DMS79 treated with DMSO at 0.1 percent for 48 hours (cell line): ENCODE data around the gene SLPI.

ENCODE experiments used
- DNase-seq: peaks from one replicate; lab custom pipeline; 2025; lab: John Stamatoyannopoulos, UW

SLPI gene

DNA sequence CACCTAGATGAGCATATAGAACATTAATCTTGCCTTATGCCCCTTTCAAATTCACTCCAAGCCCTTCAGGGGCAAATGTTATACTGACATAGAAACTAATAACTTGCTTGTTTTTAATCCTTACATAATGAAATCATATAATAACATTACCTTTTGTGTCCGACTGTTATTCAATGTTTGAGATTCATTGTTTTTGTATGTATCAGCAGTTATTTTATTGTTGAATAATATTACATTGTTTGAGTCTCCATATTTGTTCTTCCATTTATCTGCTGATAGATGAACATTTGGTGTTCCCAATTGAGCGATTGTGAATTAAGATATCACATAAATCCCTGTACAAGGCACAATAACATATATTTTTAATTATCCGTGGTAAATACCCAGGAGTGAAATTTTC lies 41.5 kb downstream of the SLPI start:
- DNase-seq, result no peak

- DNase-seq, result no peak
Measured at GRCh38 chr20:45211569-45212474, 42.5 kb downstream of the SLPI start.

DNA sequence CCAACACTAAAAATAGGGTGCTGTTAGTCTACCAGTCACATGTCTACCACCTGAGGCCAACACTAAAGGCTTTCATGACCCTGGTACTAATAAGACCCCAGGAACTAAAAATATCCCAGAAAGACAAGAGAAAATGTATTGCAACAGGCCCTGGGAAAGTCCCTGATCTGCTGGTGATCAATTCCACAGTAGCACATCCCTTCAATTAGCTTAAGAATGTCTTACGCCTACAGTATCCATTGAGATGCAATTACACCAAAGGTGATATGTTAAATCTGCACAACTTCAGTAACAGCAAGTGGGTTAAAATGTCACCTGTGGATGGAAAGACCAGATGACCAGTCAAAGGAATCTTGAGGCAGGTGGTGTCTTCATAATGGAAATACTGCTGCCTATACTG lies 44.4 kb downstream of the SLPI start:
- no peak for DNase-seq

DNA sequence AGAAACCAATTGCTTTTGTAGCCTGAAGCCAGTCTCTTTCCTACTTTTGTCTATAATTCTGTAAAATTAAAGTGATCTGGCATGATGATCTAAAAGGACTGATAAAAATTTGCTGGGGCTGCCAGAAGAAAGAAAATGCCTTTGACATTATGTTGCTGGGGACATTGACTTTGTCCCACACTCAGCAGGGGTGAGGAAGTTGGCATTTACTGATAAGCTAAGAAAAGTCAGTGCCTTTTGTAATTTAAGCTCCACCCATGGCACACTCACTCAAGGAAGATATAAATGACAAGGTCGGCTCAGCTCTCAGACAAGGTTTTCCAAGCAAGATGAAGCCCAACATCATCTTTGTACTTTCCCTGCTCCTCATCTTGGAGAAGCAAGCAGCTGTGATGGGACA lies 47.6 kb downstream of the SLPI start, which contains the start of gene SEMG1:
Gene SEMG1 (plus strand): TSS at position 309 of the 400 bp plus-strand sequence. CDS start 21 bp downstream, at position 330.
- no peak for DNase-seq
